ENCODE measurements around the gene SOX5.

DNA sequence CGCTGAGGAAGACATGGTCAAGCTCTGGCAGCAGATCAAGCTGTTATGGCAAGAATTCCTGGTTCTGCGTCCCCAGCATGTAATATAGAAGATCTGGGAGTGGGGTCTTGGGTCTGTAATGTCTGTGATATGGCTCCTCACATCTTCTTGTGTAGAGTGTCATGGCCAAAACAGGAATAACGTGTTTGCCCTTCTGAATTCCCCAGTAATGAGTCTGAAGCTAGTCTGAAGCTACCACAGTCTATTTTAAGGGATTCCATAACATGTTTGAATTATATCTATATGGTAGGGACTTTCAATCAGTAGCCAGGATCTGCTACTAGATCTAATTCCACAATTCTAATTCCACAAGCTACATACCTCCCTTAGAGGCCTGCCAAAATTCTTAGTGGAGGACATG lies 31.4 kb upstream of the SOX5 start:
- TF ChIP-seq, protein P1, sequence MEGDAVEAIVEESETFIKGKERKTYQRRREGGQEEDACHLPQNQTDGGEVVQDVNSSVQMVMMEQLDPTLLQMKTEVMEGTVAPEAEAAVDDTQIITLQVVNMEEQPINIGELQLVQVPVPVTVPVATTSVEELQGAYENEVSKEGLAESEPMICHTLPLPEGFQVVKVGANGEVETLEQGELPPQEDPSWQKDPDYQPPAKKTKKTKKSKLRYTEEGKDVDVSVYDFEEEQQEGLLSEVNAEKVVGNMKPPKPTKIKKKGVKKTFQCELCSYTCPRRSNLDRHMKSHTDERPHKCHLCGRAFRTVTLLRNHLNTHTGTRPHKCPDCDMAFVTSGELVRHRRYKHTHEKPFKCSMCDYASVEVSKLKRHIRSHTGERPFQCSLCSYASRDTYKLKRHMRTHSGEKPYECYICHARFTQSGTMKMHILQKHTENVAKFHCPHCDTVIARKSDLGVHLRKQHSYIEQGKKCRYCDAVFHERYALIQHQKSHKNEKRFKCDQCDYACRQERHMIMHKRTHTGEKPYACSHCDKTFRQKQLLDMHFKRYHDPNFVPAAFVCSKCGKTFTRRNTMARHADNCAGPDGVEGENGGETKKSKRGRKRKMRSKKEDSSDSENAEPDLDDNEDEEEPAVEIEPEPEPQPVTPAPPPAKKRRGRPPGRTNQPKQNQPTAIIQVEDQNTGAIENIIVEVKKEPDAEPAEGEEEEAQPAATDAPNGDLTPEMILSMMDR (conservative IDR thresholded peaks at IDR 0.05; ENCODE audit: low read length), result no peak
- no peak for TF ChIP-seq EZH2phosphoT487 (IDR thresholded peaks at IDR 0.05; ENCODE audit: borderline replicate concordance)
